ENCODE measurements around the gene RAPGEF6.
"Not testable (repeated sequence)": the region's sequence is repeated elsewhere in the genome, so short reads cannot be mapped to it uniquely, and the experiment has no call there.

Gene RAPGEF6

GRCh38 chr5:131495536-131496399 is 139.3 kb downstream of the RAPGEF6 start:
- DNase-seq (ENCODE audit: low spot score) = no peak

DNA sequence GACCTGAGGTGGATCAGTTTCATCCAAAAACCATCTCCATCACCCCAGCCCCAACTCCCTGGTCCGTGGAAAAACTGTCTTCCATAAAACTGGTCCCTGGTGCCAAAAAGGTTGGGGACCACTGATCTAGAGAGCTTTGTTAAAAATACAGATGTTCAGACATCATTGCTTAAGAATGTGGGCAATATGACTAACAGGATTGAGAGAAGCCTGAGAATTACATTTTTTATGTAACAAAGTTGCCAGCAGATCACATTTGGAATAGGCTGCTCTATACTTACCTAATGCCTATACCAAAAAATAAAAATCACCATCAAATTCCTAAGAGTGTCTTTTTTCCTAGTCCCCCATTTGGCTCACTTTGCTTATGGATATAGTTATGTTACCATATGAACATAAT is 143.3 kb downstream of the RAPGEF6 start:
- no peak for DNase-seq (ENCODE audit: low spot score)

- peak; percentile 16 for DNase-seq (ENCODE audit: low spot score)
Measured at GRCh38 chr5:131488463-131488862, 146.6 kb downstream of the RAPGEF6 start.

- not testable (repeated sequence) for DNase-seq (ENCODE audit: low spot score)
Measured at GRCh38 chr5:131487371-131487770, 147.7 kb downstream of the RAPGEF6 start.

DNA sequence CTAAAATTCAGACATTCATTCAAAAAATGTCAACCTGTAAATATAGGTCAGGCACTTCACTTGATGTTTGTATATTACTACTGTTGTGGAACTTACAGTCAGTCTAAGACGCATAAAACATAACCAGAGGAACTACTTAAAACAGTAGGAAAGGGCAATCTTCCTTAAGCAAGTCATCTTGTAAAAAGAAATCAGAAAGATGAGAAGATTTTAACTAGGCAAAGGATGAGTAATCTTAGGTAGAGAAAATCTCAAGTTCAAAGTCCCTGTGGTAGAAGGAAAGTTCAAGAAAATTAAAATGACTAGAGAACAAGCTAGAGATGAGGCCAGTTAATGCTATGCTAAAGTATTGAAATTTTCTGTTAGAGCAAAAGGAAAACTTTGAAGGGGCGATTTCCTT is 152.4 kb downstream of the RAPGEF6 start:
- DNase-seq (ENCODE audit: low spot score) = no peak

- no peak for DNase-seq (ENCODE audit: low spot score)
Measured at GRCh38 chr5:131481569-131481968, 153.5 kb downstream of the RAPGEF6 start.

- DNase-seq (ENCODE audit: low spot score) = no peak
Measured at GRCh38 chr5:131475541-131475941, 159.5 kb downstream of the RAPGEF6 start.

- no peak for DNase-seq (ENCODE audit: low spot score)
Measured at GRCh38 chr5:131473731-131474130, 161.3 kb downstream of the RAPGEF6 start.

GRCh38 chr5:131466171-131466766 is 168.8 kb downstream of the RAPGEF6 start:
- DNase-seq (ENCODE audit: low spot score) = no peak

GRCh38 chr5:131463656-131464055 is 171.4 kb downstream of the RAPGEF6 start:
- no peak for DNase-seq (ENCODE audit: low spot score)

- DNase-seq (ENCODE audit: low spot score) = no peak
Measured at GRCh38 chr5:131462454-131462853, 172.6 kb downstream of the RAPGEF6 start.

GRCh38 chr5:131461742-131462141 is 173.3 kb downstream of the RAPGEF6 start:
- no peak for DNase-seq (ENCODE audit: low spot score)

GRCh38 chr5:131460867-131461572 is 174.0 kb downstream of the RAPGEF6 start:
- no peak for DNase-seq (ENCODE audit: low spot score)

DNA sequence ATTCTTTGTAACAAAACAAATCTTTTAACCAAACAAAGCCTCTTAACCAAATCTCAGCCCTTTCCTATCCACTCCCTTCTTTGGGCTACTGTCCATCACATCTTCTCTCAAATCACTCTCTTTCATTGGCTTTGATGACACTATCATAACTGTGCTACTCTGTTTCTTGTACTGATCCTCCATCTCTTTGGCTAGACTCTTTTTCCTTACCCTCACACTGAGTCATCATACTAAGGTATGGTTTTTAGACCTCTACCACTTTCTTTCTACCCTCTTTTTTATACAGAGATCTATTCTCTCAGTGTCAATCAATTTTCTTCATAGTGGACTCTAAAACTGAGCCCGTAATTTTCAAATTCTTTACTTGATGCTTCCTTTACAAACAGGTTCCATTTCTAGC is 174.9 kb downstream of the RAPGEF6 start:
- no peak for DNase-seq (ENCODE audit: low spot score)

DNA sequence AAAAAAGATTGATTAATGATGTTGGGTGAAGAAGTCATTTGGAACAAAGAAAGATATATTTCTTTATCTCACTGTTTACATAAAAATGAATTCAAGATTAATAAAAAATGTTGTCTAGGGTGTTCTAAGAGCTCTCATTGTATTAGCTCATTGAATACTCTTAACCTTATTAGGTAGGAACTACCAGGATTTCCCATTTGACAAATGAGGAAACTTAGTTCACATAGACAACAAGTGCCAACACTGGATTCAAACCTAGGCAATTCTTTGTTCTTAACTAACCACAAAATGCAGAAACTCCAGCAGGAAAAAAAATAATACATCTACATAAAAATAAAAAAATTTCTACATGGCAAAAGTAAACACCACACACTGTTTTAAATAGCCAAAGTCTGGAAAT is 175.8 kb downstream of the RAPGEF6 start:
- DNase-seq (ENCODE audit: low spot score) = no peak

GRCh38 chr5:131457193-131457592 is 177.8 kb downstream of the RAPGEF6 start:
- DNase-seq (ENCODE audit: low spot score) = no peak

- DNase-seq (ENCODE audit: low spot score) = no peak
Measured at GRCh38 chr5:131450941-131451340, 184.1 kb downstream of the RAPGEF6 start.

- no peak for DNase-seq (ENCODE audit: low spot score)
Measured at GRCh38 chr5:131441184-131441583, 193.8 kb downstream of the RAPGEF6 start.

DNA sequence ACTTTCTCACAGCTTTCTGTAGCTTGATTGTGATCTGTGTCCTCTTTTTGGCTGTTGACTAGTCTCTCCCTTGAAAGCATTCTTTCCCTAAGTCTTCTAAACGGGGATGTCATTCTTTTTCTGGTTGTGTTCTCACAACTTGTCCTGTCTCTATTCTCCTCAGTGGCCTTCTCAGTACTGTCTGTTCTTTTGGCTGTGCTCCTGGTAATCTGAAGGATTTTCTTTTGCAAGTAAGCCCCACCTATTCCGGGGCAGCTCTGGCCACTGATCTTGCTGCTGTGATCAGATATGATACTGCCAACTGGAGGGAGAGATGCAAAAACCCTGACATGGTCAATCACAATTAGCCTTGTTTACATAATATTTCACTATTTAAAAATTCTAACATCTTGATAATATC is 198.9 kb downstream of the RAPGEF6 start:
- no peak for DNase-seq (ENCODE audit: low spot score)

DNA sequence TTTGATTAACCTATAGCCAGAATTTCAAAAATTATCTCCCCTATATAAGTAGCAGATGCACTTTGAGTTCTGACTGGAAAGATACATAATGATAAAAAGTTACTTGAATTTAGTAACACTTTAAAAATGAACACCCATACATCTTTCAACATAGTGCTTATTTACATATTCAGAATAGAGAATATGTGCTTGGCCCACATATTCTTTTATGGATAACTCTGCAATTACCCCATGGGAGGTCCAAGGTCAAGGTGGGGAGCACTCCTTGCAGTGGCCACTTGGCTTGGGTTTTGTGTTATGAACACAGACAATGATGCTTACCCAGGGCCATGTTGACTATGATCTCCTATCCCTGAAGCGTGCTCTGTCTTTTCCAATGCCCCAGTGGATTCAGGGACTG is 201.9 kb downstream of the RAPGEF6 start:
- no peak for DNase-seq (ENCODE audit: low spot score)

GRCh38 chr5:131431794-131432193 is 203.2 kb downstream of the RAPGEF6 start:
- DNase-seq (ENCODE audit: low spot score) = no peak

GRCh38 chr5:131430794-131431193 is 204.2 kb downstream of the RAPGEF6 start:
- no peak for DNase-seq (ENCODE audit: low spot score)

DNA sequence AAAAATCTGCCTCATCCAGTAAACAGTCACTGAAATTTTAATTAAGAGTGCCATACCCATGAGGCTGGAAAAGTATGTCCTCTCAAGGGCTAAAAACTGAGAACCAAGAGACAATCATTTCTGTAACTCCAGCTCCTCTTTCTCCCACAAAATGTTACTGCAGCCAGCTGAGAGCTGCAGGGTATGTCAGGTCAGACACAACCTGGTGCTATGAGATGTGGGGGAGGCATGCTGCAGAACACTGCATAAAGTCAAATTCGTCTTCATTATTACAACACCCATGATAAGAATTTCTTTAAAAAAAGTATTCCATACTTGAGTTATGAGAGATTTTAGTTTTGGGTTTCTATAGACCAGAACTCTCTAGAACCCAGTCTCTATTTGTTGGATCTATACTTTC is 209.0 kb downstream of the RAPGEF6 start:
- DNase-seq (ENCODE audit: low spot score) = no peak

Data from germinal center (tissue), 1 donor.